MM.1S (cell line): ENCODE data around the gene KCNQ2.
"Not testable (repeated sequence)": the region's sequence is repeated elsewhere in the genome, so short reads cannot be mapped to it uniquely, and the experiment has no call there.

Experiments used
- DNase-seq: peaks from one replicate; pipeline ENCODE4 v3.0.0-alpha.2; 2015
- H2AFZ ChIP-seq: fragments of 300-600 bp; sonication (generic); 2 replicates; pipeline ENCODE4 v1.6.0; 2016; ENCODE audit warnings: antibody characterized with exemption, low read length
- H3F3A ChIP-seq: fragments of 300-600 bp; sonication (generic); 2 replicates; pipeline ENCODE4 v1.6.1; 2016; ENCODE audit warnings: mild to moderate bottlenecking, antibody characterized with exemption, low read length, moderate library complexity, mixed read lengths; ENCODE audit not compliant: insufficient read depth
- H3K27ac ChIP-seq: fragments of 300-600 bp; sonication (generic); 2 replicates; pipeline ENCODE4 v1.5.1; 2016; ENCODE audit warnings: mild to moderate bottlenecking, low read length
- H3K27me3 ChIP-seq: fragments of 300-600 bp; sonication (generic); replicated peaks from 2 replicates; pipeline ENCODE4 v1.6.0; 2016; ENCODE audit warnings: low read length; ENCODE audit not compliant: insufficient read depth
- H3K36me3 ChIP-seq: fragments of 300-600 bp; sonication (generic); replicated peaks from 2 replicates; pipeline ENCODE4 v1.6.1; 2016; ENCODE audit warnings: mild to moderate bottlenecking, low read length, mixed read lengths; ENCODE audit not compliant: insufficient read depth
- H3K4me1 ChIP-seq: fragments of 300-600 bp; sonication (generic); 2 replicates; pipeline ENCODE4 v1.6.1; 2016; ENCODE audit warnings: low read length, mixed read lengths
- H3K4me2 ChIP-seq: fragments of 300-600 bp; sonication (generic); 2 replicates; pipeline ENCODE4 v1.6.0; 2016; ENCODE audit warnings: low read depth, low read length
- H3K4me3 ChIP-seq: fragments of 300-600 bp; sonication (generic); 2 replicates; pipeline ENCODE4 v1.5.1; 2016; ENCODE audit warnings: low read length, mixed read lengths
- H3K79me2 ChIP-seq: fragments of 300-600 bp; sonication (generic); 2 replicates; pipeline ENCODE4 v1.6.1; 2016; ENCODE audit warnings: mixed run types, low read length, mixed read lengths
- H3K9ac ChIP-seq: fragments of 300-600 bp; sonication (generic); 2 replicates; pipeline ENCODE4 v1.6.1; 2016; ENCODE audit warnings: low read length, mixed read lengths
- H3K9me2 ChIP-seq: fragments of 300-600 bp; sonication (generic); replicated peaks from 2 replicates; pipeline ENCODE4 v1.6.1; 2016; ENCODE audit warnings: mild to moderate bottlenecking, low read length, mixed read lengths; ENCODE audit not compliant: insufficient read depth
- H3K9me3 ChIP-seq: fragments of 300-600 bp; sonication (generic); replicated peaks from 2 replicates; pipeline ENCODE4 v1.6.1; 2016; ENCODE audit warnings: mild to moderate bottlenecking, low read length, mixed read lengths; ENCODE audit not compliant: insufficient read depth
- H4K20me1 ChIP-seq: fragments of 300-600 bp; sonication (generic); 2 replicates; pipeline ENCODE4 v1.6.1; 2016; ENCODE audit warnings: mild to moderate bottlenecking, low read length, moderate library complexity, mixed read lengths; ENCODE audit not compliant: insufficient read depth
- EZH2 ChIP-seq: fragments of 300-600 bp; sonication (generic); optimal IDR thresholded peaks from 2 replicates; pipeline ENCODE3; 2017; ENCODE audit warnings: low read depth, mild to moderate bottlenecking, antibody characterized with exemption, low read length, mixed read lengths
- EZH2phosphoT487 ChIP-seq: fragments of 300-600 bp; sonication (generic); IDR thresholded peaks from 2 replicates; pipeline ENCODE4 v1.6.1; 2018; ENCODE audit warnings: antibody characterized with exemption, low read length
- TF ChIP-seq, protein P1 (sequence below): fragments of 300-600 bp; sonication (generic); IDR thresholded peaks from 2 replicates; pipeline ENCODE4 v1.5.1; 2016; ENCODE audit warnings: antibody characterized with exemption, low read length, mixed read lengths

Gene KCNQ2

DNA sequence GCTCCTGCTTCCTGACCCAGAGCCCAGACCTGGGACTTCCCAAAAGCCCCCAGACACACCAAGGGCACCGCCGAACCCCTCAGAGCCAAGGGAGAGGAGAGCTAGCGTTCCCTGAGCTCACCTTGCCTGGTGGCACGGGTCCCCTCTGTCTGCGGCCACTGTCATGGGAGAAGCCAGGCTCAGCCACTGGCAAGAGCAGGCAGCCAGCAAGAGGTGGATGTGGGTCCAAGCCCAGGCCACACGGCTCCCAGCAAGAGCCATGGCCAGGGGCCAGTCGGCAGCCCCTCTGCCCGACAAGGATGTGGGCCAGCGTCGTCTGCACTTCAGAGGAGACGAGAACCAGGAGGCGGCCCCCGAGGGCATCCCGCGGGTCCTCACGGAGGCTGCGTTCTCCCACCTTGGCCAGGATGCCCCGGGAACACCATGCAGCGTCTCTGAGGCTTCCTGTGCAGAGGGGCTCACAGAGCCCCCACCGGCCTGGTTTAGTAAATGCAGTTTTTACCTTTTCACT is 46.0 kb upstream of the KCNQ2 start:
- no peaks in the 10 kb centered on the region for H3F3A ChIP-seq
- no peak for DNase-seq

DNA sequence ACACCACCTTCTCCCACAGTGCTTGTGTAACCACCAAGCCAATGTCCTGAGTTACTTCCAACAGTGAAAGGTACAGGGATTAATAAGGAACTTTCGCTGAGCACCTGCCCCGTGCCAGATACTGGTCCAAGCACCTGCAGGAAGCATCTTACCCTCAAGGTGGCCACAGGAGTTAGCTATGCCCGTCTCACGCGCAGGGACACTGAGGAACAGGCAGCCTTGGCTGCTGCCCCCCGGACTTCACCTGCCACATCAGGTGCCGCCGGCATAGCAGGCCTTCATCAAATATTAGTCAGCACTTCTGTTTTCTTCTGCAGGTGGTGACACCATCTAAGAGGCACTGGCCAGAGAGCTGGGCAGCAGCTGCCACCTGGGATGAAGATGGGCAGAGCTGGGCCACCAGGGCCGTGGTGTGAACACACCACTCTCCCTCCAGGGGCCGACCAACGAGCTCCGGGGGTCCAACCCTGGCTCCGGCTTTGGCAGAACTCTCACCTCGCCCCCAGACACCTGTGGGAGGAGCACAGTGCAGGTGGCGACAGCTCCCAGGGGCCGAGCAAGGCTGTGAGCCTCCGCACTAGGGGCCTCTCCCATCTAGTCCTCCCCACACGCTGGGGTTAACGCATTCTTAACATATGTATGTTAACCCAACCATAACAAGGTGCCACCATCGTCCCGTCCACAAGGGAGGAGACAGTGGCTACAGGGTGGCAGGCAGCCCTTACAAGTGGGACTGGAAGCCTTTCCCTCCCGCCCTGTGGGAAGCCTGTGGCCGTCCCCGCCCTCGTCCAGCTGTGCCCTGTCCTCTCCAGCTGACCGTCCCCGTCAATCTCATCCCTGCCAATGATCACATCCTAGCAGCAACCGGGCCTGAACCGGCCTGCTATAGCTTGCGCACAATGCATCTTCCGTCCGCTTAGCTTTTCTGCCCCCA is 45.2 kb upstream of the KCNQ2 start:
- Histone ChIP-seq H3K27me3 (peaks cover 65% of the 10 kb centered on the region), H4K20me1 (no peaks in the 10 kb centered on the region), H3K9ac (no peak overlapping the region), H3K4me1 (0 out of 2 replicates have a peak, but pooled peaks cover 4% of the 10 kb centered on the region), H3K4me3 (no peak overlapping the region), H3K9me2 (no peaks in the 10 kb centered on the region), H3F3A (no peaks in the 10 kb centered on the region), H3K4me2 (no peak overlapping the region), H3K79me2 (peaks cover 15% of the 10 kb centered on the region), H2AFZ (no peak overlapping the region), H3K9me3 (0 out of 2 replicates have a peak, but pooled peaks cover 2% of the 10 kb centered on the region), H3K36me3 (no peaks in the 10 kb centered on the region), H3K27ac (no peak overlapping the region)
- no peak for DNase-seq
- TF ChIP-seq, protein P1, sequence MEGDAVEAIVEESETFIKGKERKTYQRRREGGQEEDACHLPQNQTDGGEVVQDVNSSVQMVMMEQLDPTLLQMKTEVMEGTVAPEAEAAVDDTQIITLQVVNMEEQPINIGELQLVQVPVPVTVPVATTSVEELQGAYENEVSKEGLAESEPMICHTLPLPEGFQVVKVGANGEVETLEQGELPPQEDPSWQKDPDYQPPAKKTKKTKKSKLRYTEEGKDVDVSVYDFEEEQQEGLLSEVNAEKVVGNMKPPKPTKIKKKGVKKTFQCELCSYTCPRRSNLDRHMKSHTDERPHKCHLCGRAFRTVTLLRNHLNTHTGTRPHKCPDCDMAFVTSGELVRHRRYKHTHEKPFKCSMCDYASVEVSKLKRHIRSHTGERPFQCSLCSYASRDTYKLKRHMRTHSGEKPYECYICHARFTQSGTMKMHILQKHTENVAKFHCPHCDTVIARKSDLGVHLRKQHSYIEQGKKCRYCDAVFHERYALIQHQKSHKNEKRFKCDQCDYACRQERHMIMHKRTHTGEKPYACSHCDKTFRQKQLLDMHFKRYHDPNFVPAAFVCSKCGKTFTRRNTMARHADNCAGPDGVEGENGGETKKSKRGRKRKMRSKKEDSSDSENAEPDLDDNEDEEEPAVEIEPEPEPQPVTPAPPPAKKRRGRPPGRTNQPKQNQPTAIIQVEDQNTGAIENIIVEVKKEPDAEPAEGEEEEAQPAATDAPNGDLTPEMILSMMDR, result no peak
- TF ChIP-seq EZH2 (no peak), EZH2phosphoT487 (no peak)

More for the DNA sequence above, 46.0 kb upstream of the KCNQ2 start:
- no peak overlapping the region for H2AFZ ChIP-seq
- H3K9ac ChIP-seq, result no peak overlapping the region
- H3K79me2 ChIP-seq, result peaks cover 15% of the 10 kb centered on the region
- no peak overlapping the region for H3K4me2 ChIP-seq
- H3K4me1 ChIP-seq, result 0 out of 2 replicates have a peak, but pooled peaks cover 4% of the 10 kb centered on the region
- peaks cover 57% of the 10 kb centered on the region for H3K27me3 ChIP-seq
- 0 out of 2 replicates have a peak, but pooled peaks cover 2% of the 10 kb centered on the region for H3K9me3 ChIP-seq
- no peak overlapping the region for H3K27ac ChIP-seq
- H4K20me1 ChIP-seq, result no peaks in the 10 kb centered on the region
- no peak overlapping the region for H3K4me3 ChIP-seq
- TF ChIP-seq EZH2 (no peak), EZH2phosphoT487 (no peak)
- TF ChIP-seq, protein P1, result no peak
- no peaks in the 10 kb centered on the region for H3K36me3 ChIP-seq
- no peaks in the 10 kb centered on the region for H3K9me2 ChIP-seq

DNA sequence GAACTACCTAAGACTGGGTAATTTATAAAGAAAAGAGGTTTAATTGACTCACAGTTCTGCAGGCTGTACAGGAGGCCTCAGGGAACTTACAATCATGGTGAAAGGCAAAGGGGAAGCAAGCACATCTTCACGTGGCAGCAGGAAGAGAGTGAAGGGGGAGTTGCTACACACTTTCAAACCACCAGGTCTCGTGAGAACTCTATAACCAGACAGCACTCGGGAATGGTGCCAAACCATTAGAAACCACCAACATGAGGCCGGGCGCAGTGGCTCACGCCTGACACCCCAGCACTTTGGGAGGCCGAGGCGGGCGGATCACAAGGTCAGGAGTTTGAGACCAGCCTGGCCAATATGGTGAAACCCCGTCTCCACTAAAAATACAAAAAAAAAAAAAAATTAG is 42.1 kb upstream of the KCNQ2 start:
- not testable (repeated sequence) for H3K4me3 ChIP-seq, H3K9ac ChIP-seq, H2AFZ ChIP-seq, H3K4me1 ChIP-seq, H4K20me1 ChIP-seq, DNase-seq, H3K79me2 ChIP-seq, H3K36me3 ChIP-seq, H3K9me3 ChIP-seq, H3K9me2 ChIP-seq, H3F3A ChIP-seq, H3K27ac ChIP-seq, H3K4me2 ChIP-seq
- peaks cover 93% of the 10 kb centered on the region for H3K27me3 ChIP-seq

DNA sequence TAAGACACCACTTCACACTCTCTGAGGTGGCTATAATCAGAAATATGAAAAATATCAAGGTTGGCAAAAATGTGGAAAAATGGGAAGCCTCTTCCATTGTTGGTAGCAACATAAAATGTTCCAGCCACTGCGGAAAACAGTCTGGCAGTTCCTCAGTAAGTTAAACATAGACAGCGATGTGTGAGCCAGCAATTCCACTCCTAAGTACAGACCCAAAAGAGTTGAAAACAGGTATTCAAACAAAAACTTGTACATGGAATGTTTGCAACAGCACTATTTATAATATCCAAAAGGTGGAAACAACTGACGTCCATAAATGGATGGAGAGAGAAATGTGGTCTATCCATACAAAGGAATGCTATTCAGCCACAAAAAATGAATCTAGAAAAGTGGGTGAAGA is 40.8 kb upstream of the KCNQ2 start:
- Histone ChIP-seq H3K9me3 (0 out of 2 replicates have a peak, but pooled peaks cover 2% of the 10 kb centered on the region), H3K9ac (no peak overlapping the region), H3K4me3 (no peak overlapping the region), H3K36me3 (no peaks in the 10 kb centered on the region), H3K4me1 (no peaks in the 10 kb centered on the region), H3K27me3 (peaks cover 92% of the 10 kb centered on the region), H3K9me2 (no peaks in the 10 kb centered on the region), H3K4me2 (no peak overlapping the region), H4K20me1 (no peaks in the 10 kb centered on the region), H3K79me2 (no peaks in the 10 kb centered on the region), H3F3A (no peaks in the 10 kb centered on the region), H3K27ac (no peak overlapping the region), H2AFZ (no peak overlapping the region)
- DNase-seq, result no peak
- TF ChIP-seq, protein P1, result no peak
- TF ChIP-seq EZH2 (no peak), EZH2phosphoT487 (no peak)
